K562 (cell line): Measurements from ENCODE around the gene SEC11A. TPM values are rescaled to one million over a fixed set of nuclear protein-coding genes. Genes with fewer than 3 reads are reported as not detected.

Experiments used
- BRD9 ChIP-seq: fragments of 450-650 bp; IDR thresholded peaks from 2 replicates; pipeline ENCODE4 v1.6.1; 2018; ENCODE audit warnings: low read depth; ENCODE audit not compliant: partially characterized antibody
- DPF2 ChIP-seq: fragments of 450-650 bp; IDR thresholded peaks from 2 replicates; pipeline ENCODE4 v1.6.1; 2016
- EP400 ChIP-seq: fragments of 450-650 bp; IDR thresholded peaks from 2 replicates; pipeline ENCODE4 v1.6.1; 2017; ENCODE audit warnings: antibody characterized with exemption, mild to moderate bottlenecking, moderate library complexity
- EWSR1 ChIP-seq: fragments of 450-650 bp; IDR thresholded peaks from 2 replicates; pipeline ENCODE4 v1.6.1; 2018; ENCODE audit warnings: borderline replicate concordance, mild to moderate bottlenecking, low read depth, moderate library complexity; ENCODE audit not compliant: partially characterized antibody
- EZH2 ChIP-seq: IDR thresholded peaks from 2 replicates; pipeline ENCODE4 v1.6.1; 2012; ENCODE audit warnings: low read depth, mild to moderate bottlenecking, inconsistent platforms, low read length, borderline replicate concordance
- HDAC2 ChIP-seq: fragments of 450-650 bp; IDR thresholded peaks from 2 replicates; pipeline ENCODE4 v1.6.1; 2016; ENCODE audit warnings: mild to moderate bottlenecking
- HNRNPL ChIP-seq: fragments of 200-400 bp; formaldehyde crosslinking; IDR thresholded peaks from 2 replicates; pipeline ENCODE4 v1.6.1; 2017; ENCODE audit warnings: low read depth, mild to moderate bottlenecking, low read length
- HSF4 ChIP-seq: fragments of 250-450 bp; sonication (Bioruptor Pico); IDR thresholded peaks from 2 replicates; pipeline ENCODE4 v2.1.2; 2022; ENCODE audit warnings: mild to moderate bottlenecking, moderate library complexity, borderline replicate concordance
- KLF13 ChIP-seq: fragments of 450-650 bp; IDR thresholded peaks from 2 replicates; pipeline ENCODE4 v1.6.1; 2016; ENCODE audit warnings: missing genetic modification characterization, low read depth, mild to moderate bottlenecking, missing compliant biosample characterization, moderate library complexity, borderline replicate concordance
- MCM7 ChIP-seq, 2 experiments: fragments of 450-650 bp; IDR thresholded peaks; 2 replicates each; pipeline ENCODE4 v1.6.1; 2016 to 2018
- MIER1 ChIP-seq: fragments of 450-650 bp; IDR thresholded peaks from 2 replicates; pipeline ENCODE4 v1.6.1; 2016; ENCODE audit warnings: antibody characterized with exemption, mild to moderate bottlenecking, low read depth
- MYNN ChIP-seq, 2 experiments: sonication (generic); formaldehyde crosslinking in 1 of 2; IDR thresholded peaks; 2 replicates each; pipeline versions ENCODE4 v1.5.0 to v1.6.1; 2016 to 2020; ENCODE audit warnings: antibody characterized with exemption in 1 of 2, missing genetic modification reagents in 1 of 2
- NFATC3 ChIP-seq: fragments of 450-650 bp; IDR thresholded peaks from 2 replicates; pipeline ENCODE4 v1.6.1; 2017; ENCODE audit warnings: mild to moderate bottlenecking
- RBM34 ChIP-seq: fragments of 200-400 bp; formaldehyde crosslinking; IDR thresholded peaks from 2 replicates; pipeline ENCODE4 v1.6.1; 2018; ENCODE audit warnings: low read length, borderline replicate concordance; ENCODE audit not compliant: insufficient read depth
- RNF2 ChIP-seq: sonication (generic); IDR thresholded peaks from 2 replicates; pipeline ENCODE4 v1.6.1; 2016
- SOX6 ChIP-seq: fragments of 450-650 bp; IDR thresholded peaks from 2 replicates; pipeline ENCODE4 v1.6.1; 2014; ENCODE audit warnings: mild to moderate bottlenecking
- TEAD1 ChIP-seq, 2 experiments: fragments of 450-650 bp in 1 of 2; sonication (generic) in 1 of 2; formaldehyde crosslinking; IDR thresholded peaks; 2 replicates each; pipeline versions ENCODE4 v1.4.0 to v1.8.0; 2020 to 2022; ENCODE audit warnings: mild to moderate bottlenecking in 2 of 2, missing genetic modification reagents in 1 of 2
- ZNF253 ChIP-seq: fragments of 250-450 bp; sonication (Bioruptor Pico); conservative IDR thresholded peaks from 2 replicates; pipeline ENCODE4 v1.6.1; 2021; ENCODE audit warnings: mild to moderate bottlenecking
- ZNF436 ChIP-seq: fragments of 250-450, 450-650 bp; sonication (Bioruptor Pico); formaldehyde crosslinking; IDR thresholded peaks from 2 replicates; pipeline ENCODE4 v1.7.0; 2020; ENCODE audit warnings: mild to moderate bottlenecking
- ZNF707 ChIP-seq: fragments of 250-450 bp; sonication (Bioruptor Pico); conservative IDR thresholded peaks from 2 replicates; pipeline ENCODE4 v1.8.0; 2022; ENCODE audit warnings: inconsistent platforms, mild to moderate bottlenecking, moderate library complexity
- ZNF79 ChIP-seq: fragments of 250-450 bp; sonication (Bioruptor Pico); IDR thresholded peaks from 2 replicates; pipeline ENCODE4 v1.4.0; 2020; ENCODE audit warnings: low read depth, mild to moderate bottlenecking, moderate library complexity
- polyA plus RNA-seq, 8 experiments: library from polyadenylated mRNA; depleted of rRNA in 4 of 8; stranded (reverse) in 5 of 8; unstranded in 3 of 8; fragments of >200 nt; fragmentation: Nextera tagmentation in 2 of 8; fragmentation: Illumina TruSeq in 1 of 8; extraction: Ambion mirVana in 2 of 8; extraction: Trizol in 1 of 8; gene quantifications; 2 replicates each; pipeline versions ENCODE4 v1.2.1 to v1.2.3, GENCODE V29; 2011 to 2014; ENCODE audit warnings: inconsistent platforms in 1 of 8, missing spikeins in 1 of 8
- total RNA-seq, 7 experiments: library from RNA; depleted of rRNA in 6 of 7; stranded (reverse); fragments of >200 nt in 6 of 7; fragmentation: Illumina TruSeq in 2 of 7; extraction: Trizol in 2 of 7; gene quantifications; 2 replicates each; pipeline versions ENCODE4 v1.2.1 to v1.2.3, GENCODE V29; 2011 to 2021; ENCODE audit warnings: low replicate concordance in 1 of 7
- TF ChIP-seq, protein P1 (sequence below), 2 experiments: fragments of 250-450 bp in 1 of 2; fragments of 450-650 bp in 1 of 2; sonication (Bioruptor Pico) in 1 of 2; IDR thresholded peaks; 2 replicates each; pipeline versions ENCODE4 v1.6.1 to v1.8.0; 2016 to 2021; ENCODE audit warnings: mild to moderate bottlenecking in 2 of 2, moderate library complexity in 2 of 2, missing compliant biosample characterization in 1 of 2, missing genetic modification characterization in 1 of 2
- TF ChIP-seq, protein P2 (sequence below): fragments of 250-450 bp; sonication (Bioruptor Pico); IDR thresholded peaks from 2 replicates; pipeline ENCODE4 v1.6.1; 2021; ENCODE audit warnings: mild to moderate bottlenecking
- TF ChIP-seq, protein P3 (sequence below): sonication (generic); formaldehyde crosslinking; IDR thresholded peaks from 2 replicates; pipeline ENCODE4 v1.8.0; 2022; ENCODE audit warnings: mild to moderate bottlenecking, low read depth, missing genetic modification reagents
- TF ChIP-seq, protein P4 (sequence below): sonication (generic); formaldehyde crosslinking; IDR thresholded peaks from 2 replicates; pipeline ENCODE4 v1.8.0; 2022; ENCODE audit warnings: mild to moderate bottlenecking, missing genetic modification reagents, borderline replicate concordance

SEC11A gene
- total and polyA plus RNA-seq, 9 of the 15 experiments (the other 6 are each of a cell fraction or from before 2014, with no cell fraction given) = 175 to 310 (median 229) TPM

DNA sequence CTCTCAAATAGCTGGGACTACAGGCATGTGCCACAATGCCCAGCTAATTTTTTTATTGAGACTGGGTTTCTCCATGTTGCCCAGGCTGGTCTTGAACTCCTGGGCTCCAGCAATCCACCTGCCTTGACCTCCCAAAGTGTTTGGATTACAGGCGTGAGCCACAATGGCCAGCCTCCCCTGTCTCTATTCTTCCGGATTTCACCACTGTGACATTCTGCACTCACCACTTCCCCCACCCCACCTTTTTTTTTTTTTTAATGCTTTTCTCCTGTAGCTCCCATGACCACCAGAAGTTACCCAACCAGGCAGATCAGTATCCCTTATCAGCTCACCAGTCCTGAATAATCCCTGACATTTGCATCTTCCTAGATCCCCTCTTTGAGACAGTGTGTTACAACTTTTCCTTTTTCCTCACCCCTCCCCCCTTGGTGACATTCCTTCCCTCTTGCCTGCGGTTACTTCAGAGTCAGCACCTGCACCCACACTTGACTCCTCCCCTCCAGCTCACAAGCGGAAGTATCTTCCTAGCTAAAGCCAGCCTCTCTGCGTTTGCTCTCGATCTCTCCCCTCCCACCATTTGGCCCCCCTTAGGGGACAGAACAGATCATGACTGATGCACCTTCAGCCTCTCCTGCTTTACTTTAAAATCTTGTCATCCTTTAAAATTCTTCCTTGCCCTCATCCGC lies 19.0 kb upstream of the SEC11A start (continued):
- TF ChIP-seq ZNF707 (CRISPR knock-in tag) (no peak), DPF2 (peak; percentile 97), SOX6 (peak; percentile 84), HNRNPL (no peak), HSF4 (CRISPR knock-in tag) (no peak), KLF13 (no peak), ZNF253 (CRISPR knock-in tag) (no peak), MCM7 (IDR thresholded peaks at IDR 0.05) (no peak), RBM34 (no peak), NFATC3 (peak; percentile 79; the same call in 1 of the 2 replicates), RNF2 (peak; percentile 91), ZNF79 (CRISPR knock-in tag) (no peak), TEAD1 (CRISPR knock-in tag; IDR thresholded peaks at IDR 0.05) (peak; percentile 78 to 95), BRD9 (peak; percentile 96), EWSR1 (no peak), EP400 (peak; percentile 91), EZH2 (no peak), MIER1 (0 out of 2 replicates have a peak, but pooled peaks have one; percentile 18), MYNN (IDR thresholded peaks at IDR 0.05) (peak; percentile 79; the same call in 1 of the 2 replicates), MYNN (CRISPR knock-in tag; IDR thresholded peaks at IDR 0.05) (no peak), HDAC2 (peak; percentile 90), ZNF436 (no peak)
- TF ChIP-seq, protein P1, sequence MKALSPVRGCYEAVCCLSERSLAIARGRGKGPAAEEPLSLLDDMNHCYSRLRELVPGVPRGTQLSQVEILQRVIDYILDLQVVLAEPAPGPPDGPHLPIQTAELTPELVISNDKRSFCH (CRISPR knock-in tag; IDR thresholded peaks at IDR 0.05) = no peak
- TF ChIP-seq, protein P1 (tag; IDR thresholded peaks at IDR 0.05) = no peak; the same call in 1 of the 2 replicates
- TF ChIP-seq, protein P2, sequence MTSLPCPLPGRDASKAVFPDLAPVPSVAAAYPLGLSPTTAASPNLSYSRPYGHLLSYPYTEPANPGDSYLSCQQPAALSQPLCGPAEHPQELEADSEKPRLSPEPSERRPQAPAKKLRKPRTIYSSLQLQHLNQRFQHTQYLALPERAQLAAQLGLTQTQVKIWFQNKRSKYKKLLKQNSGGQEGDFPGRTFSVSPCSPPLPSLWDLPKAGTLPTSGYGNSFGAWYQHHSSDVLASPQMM (CRISPR knock-in tag) = no peak
- TF ChIP-seq, protein P3, sequence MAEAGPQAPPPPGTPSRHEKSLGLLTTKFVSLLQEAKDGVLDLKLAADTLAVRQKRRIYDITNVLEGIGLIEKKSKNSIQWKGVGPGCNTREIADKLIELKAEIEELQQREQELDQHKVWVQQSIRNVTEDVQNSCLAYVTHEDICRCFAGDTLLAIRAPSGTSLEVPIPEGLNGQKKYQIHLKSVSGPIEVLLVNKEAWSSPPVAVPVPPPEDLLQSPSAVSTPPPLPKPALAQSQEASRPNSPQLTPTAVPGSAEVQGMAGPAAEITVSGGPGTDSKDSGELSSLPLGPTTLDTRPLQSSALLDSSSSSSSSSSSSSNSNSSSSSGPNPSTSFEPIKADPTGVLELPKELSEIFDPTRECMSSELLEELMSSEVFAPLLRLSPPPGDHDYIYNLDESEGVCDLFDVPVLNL (CRISPR knock-in tag) = no peak
- TF ChIP-seq, protein P4, sequence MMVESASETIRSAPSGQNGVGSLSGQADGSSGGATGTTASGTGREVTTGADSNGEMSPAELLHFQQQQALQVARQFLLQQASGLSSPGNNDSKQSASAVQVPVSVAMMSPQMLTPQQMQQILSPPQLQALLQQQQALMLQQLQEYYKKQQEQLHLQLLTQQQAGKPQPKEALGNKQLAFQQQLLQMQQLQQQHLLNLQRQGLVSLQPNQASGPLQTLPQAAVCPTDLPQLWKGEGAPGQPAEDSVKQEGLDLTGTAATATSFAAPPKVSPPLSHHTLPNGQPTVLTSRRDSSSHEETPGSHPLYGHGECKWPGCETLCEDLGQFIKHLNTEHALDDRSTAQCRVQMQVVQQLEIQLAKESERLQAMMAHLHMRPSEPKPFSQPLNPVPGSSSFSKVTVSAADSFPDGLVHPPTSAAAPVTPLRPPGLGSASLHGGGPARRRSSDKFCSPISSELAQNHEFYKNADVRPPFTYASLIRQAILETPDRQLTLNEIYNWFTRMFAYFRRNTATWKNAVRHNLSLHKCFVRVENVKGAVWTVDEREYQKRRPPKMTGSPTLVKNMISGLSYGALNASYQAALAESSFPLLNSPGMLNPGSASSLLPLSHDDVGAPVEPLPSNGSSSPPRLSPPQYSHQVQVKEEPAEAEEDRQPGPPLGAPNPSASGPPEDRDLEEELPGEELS = no peak
